ENCODE data around the gene CD79A. TPM values are rescaled to one million over a fixed set of nuclear protein-coding genes. Genes with fewer than 3 reads are reported as not detected.

The CD79A gene
- total and polyA plus RNA-seq, 2 donors (not counting 1 experiment from before 2014, with no cell fraction given), result 0.07 to 0.17 TPM

DNA sequence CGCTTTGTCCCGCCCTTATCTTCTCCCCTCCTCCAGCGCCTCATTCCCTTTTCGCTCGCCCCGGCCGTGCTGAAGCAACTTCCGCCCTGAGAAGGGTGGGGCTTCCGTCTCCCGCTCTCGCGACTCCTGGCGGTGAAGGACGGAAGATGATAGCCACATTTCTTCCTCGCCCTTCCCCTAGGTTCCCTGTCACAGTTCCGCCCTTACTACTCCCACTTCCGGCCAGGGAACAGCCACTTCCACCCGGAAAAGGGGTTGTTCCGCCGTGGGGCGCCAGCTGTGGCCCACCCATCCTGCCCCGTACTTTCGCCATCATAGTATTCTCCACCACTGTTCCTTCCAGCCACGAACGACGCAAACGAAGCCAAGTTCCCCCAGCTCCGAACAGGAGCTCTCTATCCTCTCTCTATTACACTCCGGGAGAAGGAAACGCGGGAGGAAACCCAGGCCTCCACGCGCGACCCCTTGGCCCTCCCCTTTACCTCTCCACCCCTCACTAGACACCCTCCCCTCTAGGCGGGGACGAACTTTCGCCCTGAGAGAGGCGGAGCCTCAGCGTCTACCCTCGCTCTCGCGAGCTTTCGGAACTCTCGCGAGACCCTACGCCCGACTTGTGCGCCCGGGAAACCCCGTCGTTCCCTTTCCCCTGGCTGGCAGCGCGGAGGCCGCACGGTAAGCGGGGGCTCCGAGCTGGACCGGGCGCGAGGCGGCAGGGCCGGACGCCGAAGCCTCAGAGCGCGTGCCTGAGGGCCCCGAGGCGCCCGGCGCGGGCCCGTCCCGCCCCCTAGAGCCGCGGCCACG is 17.3 kb upstream of the CD79A start, which contains the start of gene RPS19:
RPS19 (plus strand) TSS at position 638 of the 801 bp plus-strand sequence. CDS start 520 bp downstream, outside the sequence.
- peaks cover 28% of the 10 kb centered on the region for H3K36me3 ChIP-seq (ENCODE audit: control insufficient read depth, insufficient read depth, low read length)
- no peaks in the 10 kb centered on the region for H4K20me1 ChIP-seq (ENCODE audit: control insufficient read depth, extremely low read depth, insufficient read depth, low read length)
- H3K27me3 ChIP-seq (ENCODE audit: control insufficient read depth, insufficient read depth, low read length), result no peaks in the 10 kb centered on the region
- H3K4me1 ChIP-seq (ENCODE audit: control insufficient read depth, extremely low read depth, insufficient read depth, low read length), result peaks cover 8% of the 10 kb centered on the region
- peak within 1 kb of the TSS; percentile 91 for H3K4me2 ChIP-seq (ENCODE audit: extremely low read depth, insufficient read depth, low read length)
- TF ChIP-seq EZH2 (IDR thresholded peaks at IDR 0.05; ENCODE audit: low read length, missing control alignments), result no peak
- TF ChIP-seq, protein P1, sequence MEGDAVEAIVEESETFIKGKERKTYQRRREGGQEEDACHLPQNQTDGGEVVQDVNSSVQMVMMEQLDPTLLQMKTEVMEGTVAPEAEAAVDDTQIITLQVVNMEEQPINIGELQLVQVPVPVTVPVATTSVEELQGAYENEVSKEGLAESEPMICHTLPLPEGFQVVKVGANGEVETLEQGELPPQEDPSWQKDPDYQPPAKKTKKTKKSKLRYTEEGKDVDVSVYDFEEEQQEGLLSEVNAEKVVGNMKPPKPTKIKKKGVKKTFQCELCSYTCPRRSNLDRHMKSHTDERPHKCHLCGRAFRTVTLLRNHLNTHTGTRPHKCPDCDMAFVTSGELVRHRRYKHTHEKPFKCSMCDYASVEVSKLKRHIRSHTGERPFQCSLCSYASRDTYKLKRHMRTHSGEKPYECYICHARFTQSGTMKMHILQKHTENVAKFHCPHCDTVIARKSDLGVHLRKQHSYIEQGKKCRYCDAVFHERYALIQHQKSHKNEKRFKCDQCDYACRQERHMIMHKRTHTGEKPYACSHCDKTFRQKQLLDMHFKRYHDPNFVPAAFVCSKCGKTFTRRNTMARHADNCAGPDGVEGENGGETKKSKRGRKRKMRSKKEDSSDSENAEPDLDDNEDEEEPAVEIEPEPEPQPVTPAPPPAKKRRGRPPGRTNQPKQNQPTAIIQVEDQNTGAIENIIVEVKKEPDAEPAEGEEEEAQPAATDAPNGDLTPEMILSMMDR (conservative IDR thresholded peaks at IDR 0.05 in 1 of 2, IDR thresholded peaks at IDR 0.05 in 1 of 2; ENCODE audit: low read depth in 1 of 2, low read length in 2 of 2), result peak; percentile 46 to 65
- H3K9me3 ChIP-seq (ENCODE audit: control insufficient read depth, insufficient read depth, low read depth, low read length), result no peaks in the 10 kb centered on the region
- H2AFZ ChIP-seq (ENCODE audit: low read length), result peak within 1 kb of the TSS; percentile 91
- peaks cover 47% of the 10 kb centered on the region for H3K79me2 ChIP-seq (ENCODE audit: control insufficient read depth, insufficient read depth, low read length)
- H3K4me3 ChIP-seq (replicated peaks in 1 of 4; ENCODE audit: control extremely low read depth in 1 of 4, insufficient read depth in 1 of 4, low read depth in 3 of 4, low read length in 4 of 4), result peak within 1 kb of the TSS; percentile 92 to 99 (median 98)
- DNase-seq (ENCODE audit: low read depth in 2 of 2), result peak; percentile 97 to 99
- peak within 1 kb of the TSS; percentile 98 for H3K9ac ChIP-seq (ENCODE audit: insufficient read depth, low read length)
- H3K27ac ChIP-seq (ENCODE audit: insufficient read depth, low read length), result peak within 1 kb of the TSS; percentile 98

DNA sequence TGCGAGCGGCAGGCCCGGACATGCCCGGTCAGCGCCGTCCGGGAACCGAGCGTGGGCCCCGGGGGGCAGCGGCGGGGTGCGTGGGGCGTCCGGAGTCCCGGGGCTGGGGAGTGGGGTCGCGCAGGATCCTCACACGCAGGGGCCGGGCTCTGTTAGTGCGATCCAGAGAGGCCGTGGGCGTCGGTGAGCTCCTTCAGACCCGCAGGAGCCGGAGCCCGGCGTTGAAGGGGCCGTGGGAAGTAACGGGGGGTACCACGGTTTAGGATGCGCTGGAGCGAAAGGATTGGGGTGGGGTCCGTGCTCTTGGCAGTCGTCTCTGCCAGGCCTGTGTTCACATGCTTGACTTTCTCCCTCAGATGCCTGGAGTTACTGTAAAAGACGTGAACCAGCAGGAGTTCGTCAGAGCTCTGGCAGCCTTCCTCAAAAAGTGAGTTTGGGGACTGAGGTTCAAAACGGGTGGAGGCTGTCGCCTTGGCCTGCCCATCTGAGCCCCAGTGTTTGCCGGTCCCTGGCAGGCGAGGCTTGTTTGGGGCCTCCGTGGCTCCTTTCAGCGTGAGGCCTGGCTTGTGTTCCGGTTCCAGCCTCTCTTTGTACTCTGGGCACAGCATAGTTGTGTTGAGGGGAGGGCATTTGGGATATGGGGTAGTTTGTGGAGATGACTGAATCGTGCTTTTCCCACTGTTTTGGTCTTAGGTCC is 16.5 kb upstream of the CD79A start:
- Histone ChIP-seq H3K4me2 (ENCODE audit: extremely low read depth, insufficient read depth, low read length) (peak overlapping the region; percentile 86), H2AFZ (ENCODE audit: low read length) (no peak overlapping the region), H4K20me1 (ENCODE audit: control insufficient read depth, extremely low read depth, insufficient read depth, low read length) (no peaks in the 10 kb centered on the region), H3K9me3 (ENCODE audit: control insufficient read depth, insufficient read depth, low read depth, low read length) (no peaks in the 10 kb centered on the region), H3K4me1 (ENCODE audit: control insufficient read depth, extremely low read depth, insufficient read depth, low read length) (peaks cover 8% of the 10 kb centered on the region), H3K79me2 (ENCODE audit: control insufficient read depth, insufficient read depth, low read length) (peaks cover 53% of the 10 kb centered on the region), H3K36me3 (ENCODE audit: control insufficient read depth, insufficient read depth, low read length) (peaks cover 31% of the 10 kb centered on the region), H3K4me3 (replicated peaks in 1 of 4; ENCODE audit: control extremely low read depth in 1 of 4, insufficient read depth in 1 of 4, low read depth in 3 of 4, low read length in 4 of 4) (peak overlapping the region; percentile 92 to 99 (median 98)), H3K9ac (ENCODE audit: insufficient read depth, low read length) (peak overlapping the region; percentile 98), H3K27me3 (ENCODE audit: control insufficient read depth, insufficient read depth, low read length) (no peaks in the 10 kb centered on the region), H3K27ac (ENCODE audit: insufficient read depth, low read length) (peak overlapping the region; percentile 98)
- DNase-seq (ENCODE audit: low read depth in 2 of 2), result peak; percentile 22 to 40
- no peak for TF ChIP-seq EZH2 (IDR thresholded peaks at IDR 0.05; ENCODE audit: low read length, missing control alignments)
- TF ChIP-seq, protein P1 (conservative IDR thresholded peaks at IDR 0.05 in 1 of 2, IDR thresholded peaks at IDR 0.05 in 1 of 2; ENCODE audit: low read depth in 1 of 2, low read length in 2 of 2), result no peak

DNA sequence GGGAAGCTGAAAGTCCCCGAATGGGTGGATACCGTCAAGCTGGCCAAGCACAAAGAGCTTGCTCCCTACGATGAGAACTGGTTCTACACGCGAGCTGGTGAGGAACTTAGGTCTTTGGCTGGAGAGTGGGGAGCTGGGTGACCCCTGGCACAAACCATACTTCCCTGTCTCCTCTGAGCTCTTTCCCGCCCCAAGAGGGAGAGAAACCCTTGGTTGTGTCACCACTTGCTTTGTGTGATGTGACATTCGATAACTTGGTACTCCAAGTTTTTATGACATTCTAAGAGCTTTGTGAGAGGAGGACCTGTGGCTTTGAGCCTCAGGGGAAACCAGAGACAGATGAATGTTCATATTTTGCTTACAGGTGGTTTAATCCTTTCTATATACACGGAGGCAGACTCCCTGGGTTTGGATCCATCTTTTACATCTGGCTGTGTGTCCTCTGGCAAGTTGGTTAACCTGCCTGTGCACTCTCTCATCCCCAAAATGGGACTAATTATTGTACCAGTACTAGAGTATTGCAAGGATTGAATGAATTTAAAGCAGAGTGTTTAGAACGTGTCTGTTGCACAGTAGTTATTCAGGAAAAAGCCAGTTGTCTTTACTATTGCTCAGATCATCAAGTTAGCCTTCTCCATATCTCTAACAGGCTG is 15.8 kb upstream of the CD79A start:
- no peak for DNase-seq (ENCODE audit: low read depth in 2 of 2)
- Histone ChIP-seq H3K27ac (ENCODE audit: insufficient read depth, low read length) (peak overlapping the region; percentile 98), H3K4me3 (replicated peaks in 1 of 4; ENCODE audit: control extremely low read depth in 1 of 4, insufficient read depth in 1 of 4, low read depth in 3 of 4, low read length in 4 of 4) (peak overlapping the region; percentile 92 to 99 (median 98)), H3K79me2 (ENCODE audit: control insufficient read depth, insufficient read depth, low read length) (peaks cover 56% of the 10 kb centered on the region), H2AFZ (ENCODE audit: low read length) (no peak overlapping the region), H3K27me3 (ENCODE audit: control insufficient read depth, insufficient read depth, low read length) (no peaks in the 10 kb centered on the region), H3K9me3 (ENCODE audit: control insufficient read depth, insufficient read depth, low read depth, low read length) (no peaks in the 10 kb centered on the region), H3K9ac (ENCODE audit: insufficient read depth, low read length) (peak overlapping the region; percentile 98), H3K4me2 (ENCODE audit: extremely low read depth, insufficient read depth, low read length) (peak overlapping the region; percentile 86), H4K20me1 (ENCODE audit: control insufficient read depth, extremely low read depth, insufficient read depth, low read length) (no peaks in the 10 kb centered on the region), H3K36me3 (ENCODE audit: control insufficient read depth, insufficient read depth, low read length) (peaks cover 34% of the 10 kb centered on the region), H3K4me1 (ENCODE audit: control insufficient read depth, extremely low read depth, insufficient read depth, low read length) (peaks cover 8% of the 10 kb centered on the region)
- no peak for TF ChIP-seq EZH2 (IDR thresholded peaks at IDR 0.05; ENCODE audit: low read length, missing control alignments)
- TF ChIP-seq, protein P1 (conservative IDR thresholded peaks at IDR 0.05 in 1 of 2, IDR thresholded peaks at IDR 0.05 in 1 of 2; ENCODE audit: low read depth in 1 of 2, low read length in 2 of 2), result no peak
